GOT3 (cell line): ENCODE measurements around the gene POLR2F.

Experiments
- DNase-seq: peaks from one replicate; lab custom pipeline; 2025; ENCODE audit warnings: mixed read lengths; lab: John Stamatoyannopoulos, UW

Gene POLR2F

DNA sequence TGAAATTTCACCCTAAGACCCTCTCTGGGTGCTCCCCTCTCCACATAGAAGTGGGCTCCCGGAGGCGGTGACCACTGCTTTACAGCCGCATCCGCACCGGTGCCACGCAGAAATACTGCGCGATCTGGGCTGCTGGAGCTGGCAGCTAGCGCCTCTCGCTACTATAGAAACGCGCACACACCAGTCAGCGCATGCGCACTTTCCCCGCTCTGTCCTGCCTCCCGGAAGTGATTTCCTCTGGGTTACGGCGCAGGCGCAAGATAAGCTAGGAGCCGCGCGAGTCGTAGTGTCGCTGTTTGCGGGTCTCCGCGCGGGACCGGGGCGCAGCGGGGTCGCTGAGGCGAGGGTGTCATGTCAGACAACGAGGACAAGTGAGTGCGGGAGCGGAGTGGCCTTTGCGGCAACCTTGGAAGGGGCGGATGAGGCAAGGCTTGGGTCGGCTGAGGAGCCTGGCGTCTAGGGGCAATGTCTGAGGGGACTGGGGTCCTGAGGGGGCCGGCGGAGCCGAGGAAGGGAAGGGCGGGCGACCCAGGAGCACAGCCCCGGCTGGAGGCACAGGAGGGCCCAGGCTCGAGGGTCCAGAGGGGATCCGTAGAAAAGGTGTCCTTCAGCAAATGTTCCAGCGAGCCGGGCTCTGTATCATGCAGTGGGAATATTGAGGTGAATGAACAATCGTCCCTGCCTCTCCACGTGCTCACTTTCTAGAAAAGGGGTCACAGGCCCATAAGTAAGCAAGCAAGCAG, at the start of gene POLR2F, which contains the start of gene C22orf23:
POLR2F (plus strand) TSS at position 263 of the 743 bp plus-strand sequence; CDS start at position 352, 89 bp downstream.
C22orf23 (minus strand) TSS at position 165 of the 743 bp plus-strand sequence. CDS start 452 bp downstream, outside the sequence.
- DNase-seq: peak; percentile 74

DNA sequence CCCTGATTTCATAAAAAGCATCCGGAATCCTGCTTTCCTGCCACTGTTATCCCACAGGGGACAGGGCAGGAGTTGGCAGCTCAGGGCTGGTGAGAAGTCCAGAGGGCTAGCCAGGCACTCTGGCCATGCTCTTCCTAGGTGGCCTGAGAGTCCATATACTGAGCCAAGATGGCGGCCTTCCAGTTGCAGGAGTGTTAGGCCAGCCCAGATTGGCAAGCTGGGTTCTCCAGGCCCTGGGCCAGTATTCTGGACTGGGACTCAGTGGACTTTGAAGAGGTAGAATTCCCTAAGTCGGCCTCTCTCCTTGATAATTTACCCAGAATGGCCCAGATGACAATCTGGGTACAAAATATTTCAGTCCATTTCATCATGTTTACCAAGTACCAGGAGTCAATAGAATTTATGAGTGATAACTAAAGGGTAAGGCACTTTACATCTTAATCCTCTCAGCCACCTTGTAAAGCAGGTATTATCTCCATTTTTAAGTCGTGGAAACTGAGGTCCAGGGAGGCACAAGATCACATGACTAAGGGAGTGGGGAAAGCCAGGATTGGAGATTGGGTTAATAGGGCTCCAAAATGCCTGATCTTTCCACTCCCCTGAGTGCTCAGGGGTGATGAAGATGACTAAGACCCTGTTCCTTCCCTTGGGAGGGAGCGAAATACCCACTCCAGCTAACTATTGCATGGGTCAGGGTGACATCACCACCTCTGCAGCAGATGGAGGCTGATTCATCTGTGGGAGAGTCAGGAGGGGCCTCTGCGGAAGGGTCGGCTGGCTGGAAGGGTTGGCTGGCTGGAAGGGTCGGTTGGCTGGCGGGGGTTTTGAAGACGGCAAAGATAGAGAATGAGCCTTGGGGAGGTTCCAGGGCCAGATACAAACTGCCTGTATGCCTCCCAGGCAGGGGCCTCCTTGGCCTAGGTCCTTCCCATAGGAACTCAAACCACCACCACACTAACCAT, 48.6 kb upstream of the POLR2F start:
- peak; percentile 84 for DNase-seq

DNA sequence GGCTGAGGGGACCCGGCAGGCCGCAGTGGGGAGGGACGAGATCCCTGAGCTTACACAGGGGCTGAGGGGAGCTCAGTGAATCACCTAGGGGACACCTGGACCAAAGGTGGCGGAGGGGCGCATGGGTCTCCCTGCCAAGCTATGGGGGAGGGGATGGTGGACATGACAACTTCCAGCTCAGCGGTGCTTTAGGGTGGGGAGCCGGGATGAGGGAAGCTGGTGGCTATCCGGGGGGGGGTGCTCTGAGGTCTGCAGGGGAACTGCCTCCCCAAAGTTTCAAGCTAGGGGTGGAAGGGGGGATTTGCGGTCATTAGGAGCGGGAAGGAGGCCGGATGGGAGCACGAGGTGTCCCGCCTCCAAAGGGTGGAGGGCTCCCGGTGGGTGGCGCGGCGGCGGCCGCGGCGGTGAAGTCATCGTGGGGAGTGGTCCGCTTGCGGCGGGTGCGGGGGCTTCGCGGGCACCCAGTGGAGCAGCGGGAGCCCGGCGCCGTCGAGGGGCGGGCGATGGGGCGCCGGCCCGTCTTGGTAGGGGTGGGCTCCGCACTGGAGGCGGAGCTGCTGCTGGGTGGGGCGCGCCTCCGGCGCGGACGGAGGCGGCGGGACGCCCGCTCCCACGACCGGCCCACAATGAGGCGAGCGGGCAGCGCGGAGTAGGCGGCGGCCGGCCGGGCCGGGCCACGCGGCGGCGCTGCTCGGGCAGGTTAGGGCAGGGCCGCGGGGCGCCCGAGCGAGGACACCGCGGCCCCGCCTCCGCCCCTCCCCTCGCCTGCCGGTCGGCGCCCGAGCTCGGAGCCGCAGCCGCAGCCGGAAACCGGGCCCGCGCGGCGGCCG, 47.8 kb upstream of the POLR2F start, which contains the start of gene MICALL1:
MICALL1 (plus strand) TSS at position 764 of the 830 bp plus-strand sequence. CDS start 126 bp downstream, outside the sequence.
- peak; percentile 29 for DNase-seq

DNA sequence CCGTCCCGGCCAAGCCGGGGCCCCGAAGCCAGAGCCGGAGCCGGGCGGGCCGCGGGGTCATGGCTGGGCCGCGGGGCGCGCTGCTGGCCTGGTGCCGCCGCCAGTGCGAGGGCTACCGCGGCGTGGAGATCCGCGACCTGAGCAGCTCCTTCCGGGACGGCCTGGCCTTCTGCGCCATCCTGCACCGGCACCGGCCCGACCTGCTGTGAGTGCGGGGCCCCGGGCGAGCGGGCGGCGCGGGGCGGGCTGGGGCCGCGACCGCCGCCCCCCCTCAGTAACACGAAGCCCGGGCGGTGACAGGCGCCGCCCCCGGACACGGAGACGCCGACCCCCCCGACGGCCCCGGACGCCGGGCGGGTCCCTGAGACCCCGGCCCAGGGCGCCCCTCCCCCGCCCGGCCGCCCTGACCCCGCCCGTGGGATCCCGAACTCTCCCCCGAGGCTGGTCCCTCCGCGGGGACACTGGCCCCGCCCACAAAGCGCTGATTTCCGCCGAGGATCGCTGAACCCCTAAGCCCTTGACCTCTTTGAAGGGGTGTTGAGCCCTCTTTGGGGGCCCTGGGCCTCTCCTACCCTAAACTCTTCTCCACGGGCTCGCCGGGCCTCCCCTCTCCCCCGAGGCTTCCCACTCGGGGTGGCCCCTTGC, 47.0 kb upstream of the POLR2F start:
- no peak for DNase-seq

DNA sequence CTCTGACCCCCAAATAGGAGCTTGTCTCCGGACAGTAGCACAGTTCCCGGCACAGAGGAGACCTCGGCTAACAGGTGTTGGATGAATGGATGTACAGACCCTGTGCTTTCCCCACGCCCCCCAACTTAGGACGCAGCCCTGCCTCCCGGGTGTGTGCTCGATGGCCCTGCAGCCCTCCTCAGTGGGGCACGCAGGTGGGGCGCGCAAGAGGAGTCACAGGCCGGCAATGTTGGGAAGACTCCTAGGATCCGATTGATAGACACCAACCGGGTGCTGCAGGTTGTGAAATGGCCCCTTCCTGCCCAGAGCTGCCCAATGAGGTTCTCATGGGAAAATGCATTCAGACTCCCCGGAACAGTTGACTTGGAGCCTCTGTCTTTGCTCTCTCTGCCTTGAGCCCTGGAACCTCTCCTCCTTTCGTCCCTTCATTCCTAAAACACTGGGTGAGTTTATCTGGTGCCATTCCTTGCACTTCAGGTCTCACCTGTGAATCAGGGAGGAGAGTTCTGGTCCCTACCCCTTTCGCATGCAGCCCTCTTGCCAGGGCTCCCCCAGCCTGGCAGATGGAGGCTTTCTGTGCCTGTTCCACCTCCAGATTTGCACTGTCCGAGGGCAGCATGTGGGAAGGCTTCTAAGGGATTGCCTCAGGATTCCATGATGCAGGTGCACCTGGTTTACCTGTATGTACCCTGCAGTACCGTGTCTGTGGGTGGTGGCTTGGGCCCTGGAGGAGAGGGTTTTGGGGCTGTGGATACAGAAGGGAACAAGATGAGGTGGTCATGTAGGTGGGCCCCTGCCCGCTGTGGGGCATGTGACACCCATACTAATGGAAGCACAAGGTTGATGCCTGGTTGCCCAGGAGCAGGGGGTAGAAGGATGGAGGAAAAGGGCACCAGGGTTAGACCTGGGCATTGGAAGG, 46.2 kb upstream of the POLR2F start:
- no peak for DNase-seq

DNA sequence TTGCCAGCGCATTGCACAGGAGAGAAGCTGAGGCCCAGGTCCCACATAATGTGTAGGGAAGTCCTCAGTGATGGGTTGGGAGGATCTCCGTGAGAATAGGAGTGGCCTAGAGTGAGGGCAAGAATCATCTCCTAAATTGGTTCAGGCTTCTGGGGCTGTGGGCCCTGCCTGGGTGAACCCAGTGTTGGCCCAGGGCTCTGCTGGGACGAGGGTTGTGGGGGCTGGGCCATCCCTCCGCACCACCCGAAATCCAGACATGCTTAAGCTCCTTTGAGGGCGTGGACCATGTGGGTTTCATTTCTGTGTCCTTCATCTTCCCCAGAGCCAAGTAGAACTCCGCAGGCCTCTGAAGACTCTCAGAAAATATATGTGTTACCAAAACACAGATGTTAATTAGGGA, 43.7 kb upstream of the POLR2F start:
- no peak for DNase-seq

DNA sequence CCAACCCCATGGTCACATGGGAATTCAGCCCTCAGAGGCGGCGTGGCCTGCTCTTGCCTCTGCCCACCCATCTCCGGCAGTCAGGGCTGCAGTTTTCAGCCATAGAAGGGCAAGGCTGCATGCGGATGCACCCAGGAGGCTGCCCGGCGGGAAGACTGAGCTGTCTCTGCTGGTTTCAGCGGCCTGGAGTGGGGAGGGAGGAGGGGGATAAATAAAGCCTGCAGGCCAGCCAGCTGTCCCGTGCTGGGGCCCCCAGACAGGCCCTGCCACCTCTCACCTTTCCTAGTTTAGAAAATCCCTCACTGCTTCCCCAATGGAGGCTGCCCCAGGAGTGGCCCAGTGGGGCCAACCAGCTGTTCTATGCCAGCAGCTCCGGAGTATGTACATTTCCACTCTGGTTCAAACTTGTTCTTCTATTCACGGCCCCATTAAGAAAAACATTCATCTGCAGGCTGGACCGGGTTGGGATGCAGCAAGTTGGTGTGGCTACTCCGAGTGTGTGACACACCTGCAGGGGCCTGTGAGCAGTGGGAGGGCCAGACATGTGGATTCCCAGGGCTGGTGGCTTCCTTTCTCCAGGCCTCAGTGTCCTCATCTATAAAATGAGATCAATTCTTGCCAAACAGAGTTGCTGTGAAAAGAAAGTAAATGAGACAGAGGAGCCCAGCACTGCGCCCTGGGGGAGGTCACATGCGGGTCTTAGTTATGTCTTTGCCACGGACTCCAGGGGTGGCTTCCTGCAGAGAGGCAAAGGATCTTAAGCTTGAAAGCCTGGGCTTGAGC, 42.4 kb upstream of the POLR2F start:
- DNase-seq: no peak

DNA sequence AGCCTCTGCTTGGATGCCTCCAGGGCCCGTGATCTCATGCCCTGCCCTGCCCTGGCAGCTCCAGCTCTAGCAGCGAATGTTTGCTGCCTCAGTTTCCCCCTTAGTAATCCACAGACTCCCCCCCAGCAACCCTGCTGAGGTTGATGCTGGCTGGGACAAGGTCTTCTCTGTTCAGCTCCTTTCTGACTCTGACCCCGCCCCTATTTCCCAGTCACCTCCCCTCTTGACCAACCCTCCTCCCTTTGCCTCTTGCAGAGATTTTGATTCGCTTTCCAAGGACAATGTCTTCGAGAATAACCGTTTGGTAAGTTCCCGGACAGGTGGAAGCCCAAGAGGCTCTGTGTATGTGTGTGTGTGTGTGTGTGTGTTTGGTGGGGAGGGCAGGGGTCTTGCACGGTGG, 41.8 kb upstream of the POLR2F start:
- DNase-seq: no peak

DNA sequence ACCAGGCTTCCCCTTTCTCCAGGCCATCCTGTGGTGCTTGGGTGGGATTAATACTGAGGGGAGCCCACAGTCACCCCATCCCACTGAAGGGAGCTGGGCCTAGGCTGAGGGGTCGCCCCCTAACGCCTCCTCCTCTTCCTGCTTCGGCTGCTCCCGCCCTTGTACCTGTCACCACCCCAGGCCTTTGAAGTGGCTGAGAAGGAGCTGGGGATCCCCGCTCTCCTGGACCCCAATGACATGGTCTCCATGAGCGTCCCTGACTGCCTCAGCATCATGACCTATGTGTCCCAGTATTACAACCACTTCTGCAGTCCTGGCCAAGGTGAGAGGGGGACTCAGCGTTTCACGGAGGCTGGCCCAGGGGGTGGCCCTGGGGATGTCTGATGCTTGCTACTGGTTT, 41.3 kb upstream of the POLR2F start:
- no peak for DNase-seq

DNA sequence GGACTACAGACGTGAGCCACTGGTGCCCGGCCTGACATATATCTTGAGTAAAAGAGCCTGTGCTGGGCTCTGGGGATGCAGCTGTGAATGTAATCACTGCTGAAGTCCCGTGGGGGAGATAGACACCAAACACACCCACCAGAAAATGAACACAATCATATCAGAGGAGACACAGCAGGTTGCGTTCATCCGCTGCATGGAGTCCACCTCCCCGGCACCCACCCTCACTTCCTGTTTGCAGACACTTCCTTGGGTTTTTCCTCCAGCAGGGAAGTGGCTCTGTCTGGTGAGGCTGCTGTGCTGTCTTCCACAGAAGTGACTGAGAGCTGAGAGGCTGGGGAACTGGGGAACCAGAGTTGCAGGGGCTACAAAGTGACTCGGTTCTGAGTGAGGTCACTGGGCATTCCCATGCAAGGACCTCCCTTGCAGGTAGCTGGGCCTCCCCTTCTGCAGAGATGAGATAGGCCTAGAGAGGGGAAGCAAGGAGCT, 40.2 kb upstream of the POLR2F start:
- DNase-seq: no peak

DNA sequence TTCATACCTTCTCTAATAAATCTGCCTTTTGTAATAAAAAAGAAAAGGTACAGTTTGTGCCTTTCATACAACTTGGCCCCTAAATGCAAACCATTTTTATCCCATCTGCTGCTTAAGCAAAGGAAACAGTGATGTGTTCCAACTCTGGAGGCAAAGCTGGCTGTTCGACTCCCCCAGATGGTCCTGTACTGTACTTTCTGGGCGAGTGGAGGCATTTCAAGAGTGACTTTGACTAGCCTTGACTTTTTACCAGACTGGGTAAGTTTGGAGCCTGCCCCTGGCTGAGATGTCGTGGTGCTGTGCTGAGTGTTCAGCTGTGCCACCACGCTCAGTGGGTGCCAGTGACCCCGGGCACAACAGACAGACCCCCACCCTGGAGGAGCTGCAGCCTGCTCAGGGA, 37.2 kb upstream of the POLR2F start:
- no peak for DNase-seq

DNA sequence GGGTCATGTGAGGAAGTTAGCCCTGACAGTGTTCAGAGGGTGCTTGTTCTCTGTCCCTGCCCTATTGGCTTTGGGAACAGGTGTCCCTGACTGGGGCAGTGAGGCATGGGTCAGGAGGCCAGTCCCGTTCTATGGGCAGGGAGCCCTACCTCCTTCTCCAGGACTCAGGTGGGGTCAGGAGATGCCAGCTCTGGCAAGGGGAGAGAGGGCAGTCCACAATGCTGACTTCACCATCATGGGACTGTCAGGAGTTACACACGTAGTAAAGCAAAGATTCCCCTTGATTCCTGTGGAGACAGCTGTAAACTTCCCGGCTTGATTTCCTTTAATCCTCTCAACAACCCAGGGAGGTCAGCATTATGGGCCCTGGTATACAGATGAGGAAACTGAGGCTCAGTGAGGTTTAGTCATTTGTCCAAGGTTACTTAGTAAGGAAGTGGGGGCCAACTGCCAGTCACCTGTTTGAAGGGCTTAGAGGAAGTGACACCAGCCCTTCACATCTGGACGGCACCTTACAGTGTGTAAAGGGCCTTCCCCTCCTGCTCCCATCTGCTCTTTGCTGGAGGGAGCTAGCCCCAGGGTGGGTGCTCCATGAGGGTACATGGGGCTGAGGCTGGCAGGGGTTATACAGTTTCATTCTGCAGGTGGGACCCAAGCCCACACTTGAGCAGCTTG, 35.5 kb upstream of the POLR2F start:
- no peak for DNase-seq

DNA sequence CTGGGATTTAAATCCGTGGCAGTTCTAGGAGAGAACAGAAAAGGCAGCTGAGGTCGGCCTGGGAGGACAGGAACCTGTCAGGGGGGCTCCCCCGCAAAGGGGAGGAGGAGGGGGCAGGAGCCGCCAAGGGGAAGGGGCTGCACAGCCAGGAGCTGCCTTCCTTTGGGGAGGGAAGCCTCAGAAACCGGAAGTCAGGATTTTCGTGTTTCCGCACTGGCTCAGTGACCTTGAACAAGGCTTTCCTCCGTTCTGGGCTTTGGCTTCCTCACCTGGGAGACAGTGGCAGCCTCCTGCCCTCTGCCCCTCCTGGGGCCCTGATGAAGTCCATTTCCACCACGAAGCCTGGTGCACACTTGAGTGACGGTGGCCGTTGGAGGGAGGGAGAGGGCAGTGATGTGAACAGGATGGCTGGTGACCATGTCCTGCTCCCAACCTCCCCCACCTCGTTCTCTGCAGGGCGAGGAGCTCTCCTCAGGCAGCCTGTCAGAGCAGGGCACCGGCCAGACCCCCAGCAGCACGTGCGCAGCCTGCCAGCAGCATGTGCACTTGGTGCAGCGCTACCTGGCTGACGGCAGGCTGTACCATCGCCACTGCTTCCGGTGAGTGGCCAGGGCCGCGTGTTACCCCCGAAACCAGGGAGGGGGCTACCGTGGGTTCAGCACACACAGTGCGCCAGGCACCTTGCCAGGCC, 34.8 kb upstream of the POLR2F start:
- no peak for DNase-seq

DNA sequence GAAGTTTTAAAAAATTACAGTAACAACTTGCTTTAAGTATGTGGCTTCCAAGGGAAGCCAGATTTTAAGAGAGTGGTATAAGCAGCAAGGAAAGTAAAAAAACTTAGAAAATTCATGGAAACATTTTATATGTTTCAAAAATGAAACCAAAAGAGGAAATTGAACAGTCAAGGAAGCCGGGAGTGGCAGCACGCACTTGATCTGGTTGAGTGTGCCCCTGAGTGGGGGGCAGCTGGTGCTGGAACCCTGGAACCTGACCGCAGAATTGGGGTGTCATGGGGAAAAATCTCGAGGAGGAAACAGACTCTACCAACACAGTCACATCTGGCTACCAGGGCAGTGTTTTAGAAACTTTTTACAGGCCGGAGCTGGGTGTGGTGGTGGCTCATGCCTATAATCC, 33.4 kb upstream of the POLR2F start:
- no peak for DNase-seq

DNA sequence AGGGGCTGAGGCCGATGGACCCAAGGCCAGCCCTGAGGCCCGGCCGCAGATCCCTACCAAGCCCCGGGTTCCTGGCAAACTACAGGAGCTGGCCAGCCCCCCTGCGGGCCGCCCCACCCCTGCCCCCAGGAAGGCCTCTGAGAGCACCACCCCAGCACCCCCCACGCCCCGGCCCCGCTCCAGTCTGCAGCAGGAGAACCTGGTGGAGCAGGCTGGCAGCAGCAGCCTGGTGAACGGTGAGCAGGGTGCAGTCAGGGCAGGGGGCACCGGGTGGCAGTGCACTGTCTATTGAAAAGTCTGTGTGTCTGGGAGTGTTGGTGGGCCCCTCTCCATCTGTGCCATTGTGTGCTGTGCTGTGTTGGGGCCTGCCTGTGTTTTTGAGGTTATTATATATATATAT, 31.3 kb upstream of the POLR2F start:
- DNase-seq: no peak

DNA sequence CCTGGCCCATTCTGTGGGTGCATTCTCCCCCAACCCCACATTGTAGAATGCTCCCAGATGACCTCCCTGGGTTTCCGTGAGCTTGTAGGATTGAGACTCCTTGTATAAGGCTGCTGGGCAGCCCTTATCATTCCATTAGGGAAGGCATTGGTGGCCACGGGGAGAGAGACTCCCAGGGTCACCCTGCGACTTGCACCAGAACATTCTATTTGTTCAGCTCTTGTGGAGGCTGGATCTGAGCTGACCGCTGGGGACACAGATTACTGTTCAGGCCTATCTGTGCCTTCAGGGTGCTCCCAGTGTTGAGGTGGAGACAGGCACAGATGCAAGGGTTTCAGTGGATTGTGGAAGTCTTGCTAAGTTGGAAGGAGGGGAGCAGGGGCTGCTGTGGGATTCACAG, 29.6 kb upstream of the POLR2F start:
- DNase-seq: no peak

DNA sequence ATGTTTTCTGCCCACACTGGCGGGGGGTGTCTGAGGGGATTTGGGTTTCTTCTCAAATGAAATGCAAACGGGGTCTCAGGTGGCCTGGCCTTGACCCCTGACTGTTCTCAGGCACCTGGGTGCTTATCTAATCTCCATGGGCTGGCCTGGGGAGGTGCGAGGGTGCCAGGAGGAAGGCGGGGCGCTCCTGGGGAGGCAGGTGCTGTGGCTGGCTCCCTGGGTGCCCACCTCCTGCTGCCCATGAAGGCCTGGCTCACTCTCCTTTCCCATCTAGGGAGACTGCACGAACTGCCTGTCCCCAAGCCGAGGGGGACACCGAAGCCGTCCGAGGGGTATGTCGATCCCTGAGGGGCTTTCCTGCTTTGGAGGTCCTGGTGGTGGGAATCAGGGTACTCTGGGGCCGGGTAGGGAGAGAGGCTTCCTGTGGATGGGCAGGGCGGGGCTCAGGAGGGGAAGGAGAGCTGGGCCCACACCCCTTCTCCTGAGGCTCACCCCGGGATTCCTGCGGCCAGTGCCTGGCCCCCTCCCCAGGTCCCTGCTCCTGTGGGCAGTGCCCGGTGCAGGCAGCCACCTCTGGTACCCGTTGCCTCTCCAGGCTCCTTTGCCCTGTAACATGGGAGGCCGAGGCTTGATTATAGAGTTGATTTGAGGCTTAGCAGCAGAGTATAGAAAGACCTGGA, 29.0 kb upstream of the POLR2F start:
- no peak for DNase-seq
